Measurements from ENCODE around the gene KRTAP5-11. TPM values are rescaled to one million over a fixed set of nuclear protein-coding genes. Genes with fewer than 3 reads are reported as not detected.
"Not testable (repeated sequence)": the region's sequence is repeated elsewhere in the genome, so short reads cannot be mapped to it uniquely, and the experiment has no call there.

KRTAP5-11 gene
- total and polyA plus RNA-seq, 2 donors (not counting 3 experiments of a cell fraction or from before 2014, with no cell fraction given), result not detected

DNA sequence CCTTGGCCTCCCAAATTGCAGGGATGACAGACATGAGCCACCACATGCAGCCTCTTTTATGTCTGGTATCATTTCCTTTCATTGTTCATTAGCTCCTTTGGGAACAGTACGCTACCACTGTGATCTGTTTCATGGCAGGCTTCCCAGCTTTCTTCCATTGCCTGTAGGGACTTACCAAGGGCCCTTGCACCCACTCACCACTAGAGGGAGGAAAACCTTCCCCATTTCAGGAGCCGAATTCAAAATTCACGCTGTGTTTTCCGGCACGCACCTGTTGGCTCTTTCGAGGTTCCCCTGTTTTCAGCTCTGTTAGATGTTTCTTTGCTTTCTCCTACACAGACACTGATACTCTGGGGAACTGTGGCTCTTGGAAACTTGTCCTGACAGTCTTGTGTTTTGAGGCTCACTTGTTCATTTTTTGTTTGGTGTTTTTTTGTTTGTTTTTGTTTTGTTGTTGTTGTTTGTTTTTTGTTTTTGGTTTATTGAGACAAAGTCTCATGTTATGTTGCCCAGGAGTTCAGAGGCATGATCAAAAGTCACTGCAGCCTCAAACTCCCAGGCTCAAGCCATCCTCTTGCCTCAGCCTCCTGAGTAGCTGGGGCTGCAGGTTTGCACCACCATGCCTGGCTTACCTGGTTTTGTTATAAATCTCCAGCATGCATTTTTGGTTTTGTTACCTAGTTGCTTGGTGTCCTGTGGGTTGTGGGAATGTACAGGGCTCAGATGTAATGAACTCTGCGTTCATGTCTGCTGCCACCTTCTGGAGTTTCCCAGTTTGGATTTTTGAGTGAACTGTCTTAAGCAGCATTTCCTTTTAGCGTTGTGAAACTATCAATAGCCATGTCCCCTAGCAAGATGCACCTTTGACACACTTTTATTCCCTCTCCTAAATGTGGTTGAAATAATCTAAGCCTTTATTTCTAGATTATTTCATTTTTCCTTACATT is 2.3 kb downstream of the KRTAP5-11 start:
- DNase-seq (ENCODE audit: low read depth, low spot score) (peak; percentile 63), FAIRE-seq (peak; percentile 91)
- H3K4me2 ChIP-seq (ENCODE audit: insufficient read depth, low read length), result no peak overlapping the region
- H3K4me3 ChIP-seq (replicated peaks in 1 of 3; ENCODE audit: insufficient read depth in 1 of 3, low read depth in 1 of 3, low read length in 3 of 3), result no peak overlapping the region
- H3K9ac ChIP-seq (replicated peaks; ENCODE audit: extremely low read depth, insufficient read depth, low read length), result no peak overlapping the region
- H3K27ac ChIP-seq (ENCODE audit: insufficient read depth, low read depth, low read length), result no peak overlapping the region
- dilution Hi-C loops (cut with MboI; ENCODE audit: extremely low pct_ligation_motif_present, low sequenced_read_pairs), result no loop called here
- H3K4me1 ChIP-seq (ENCODE audit: control insufficient read depth, extremely low read depth, insufficient read depth, low read length), result no peaks in the 10 kb centered on the region
- H3K79me2 ChIP-seq (ENCODE audit: control insufficient read depth, insufficient read depth, low read length), result no peaks in the 10 kb centered on the region
- no peaks in the 10 kb centered on the region for H3K9me3 ChIP-seq (replicated peaks; ENCODE audit: control insufficient read depth, insufficient read depth, low read length)
- H3K27me3 ChIP-seq (ENCODE audit: control insufficient read depth in 2 of 2, insufficient read depth in 2 of 2, low read length in 2 of 2), result peaks cover 0 to 2% of the 10 kb centered on the region in 2 experiments
- no TSS peak for BruUV-seq (replicated peaks)
- no peaks in the 10 kb centered on the region for H3K9me1 ChIP-seq (replicated peaks; ENCODE audit: control insufficient read depth, extremely low read depth, insufficient read depth, low read length)
- no peaks in the 10 kb centered on the region for H4K20me1 ChIP-seq (replicated peaks; ENCODE audit: control insufficient read depth, extremely low read depth, insufficient read depth, low read length)
- CTCF ChIA-PET, result interaction anchor here (0.6 to 1.4 kb wide), 19 partner anchors 9 to 1110 kb away, joined by 3 to 28 read pairs (median 5); partner anchors contain the start of genes DHCR7, KRTAP5-10 and NADSYN1
- H2AFZ ChIP-seq (ENCODE audit: low read depth, low read length), result no peak overlapping the region
- no peak for TF ChIP-seq POLR2A (IDR thresholded peaks at IDR 0.05; ENCODE audit: low read depth, low read length)
- TF ChIP-seq POLR2AphosphoS5 (IDR thresholded peaks at IDR 0.05; ENCODE audit: insufficient read depth, low read depth, low read length), result no peak
- no peak for TF ChIP-seq MYC (IDR thresholded peaks at IDR 0.05; ENCODE audit: low read depth, low read length)
- no peak for TF ChIP-seq GATA2 (IDR thresholded peaks at IDR 0.05; ENCODE audit: insufficient read depth, insufficient read length, low read depth, low read length)
- TF ChIP-seq, protein P1, sequence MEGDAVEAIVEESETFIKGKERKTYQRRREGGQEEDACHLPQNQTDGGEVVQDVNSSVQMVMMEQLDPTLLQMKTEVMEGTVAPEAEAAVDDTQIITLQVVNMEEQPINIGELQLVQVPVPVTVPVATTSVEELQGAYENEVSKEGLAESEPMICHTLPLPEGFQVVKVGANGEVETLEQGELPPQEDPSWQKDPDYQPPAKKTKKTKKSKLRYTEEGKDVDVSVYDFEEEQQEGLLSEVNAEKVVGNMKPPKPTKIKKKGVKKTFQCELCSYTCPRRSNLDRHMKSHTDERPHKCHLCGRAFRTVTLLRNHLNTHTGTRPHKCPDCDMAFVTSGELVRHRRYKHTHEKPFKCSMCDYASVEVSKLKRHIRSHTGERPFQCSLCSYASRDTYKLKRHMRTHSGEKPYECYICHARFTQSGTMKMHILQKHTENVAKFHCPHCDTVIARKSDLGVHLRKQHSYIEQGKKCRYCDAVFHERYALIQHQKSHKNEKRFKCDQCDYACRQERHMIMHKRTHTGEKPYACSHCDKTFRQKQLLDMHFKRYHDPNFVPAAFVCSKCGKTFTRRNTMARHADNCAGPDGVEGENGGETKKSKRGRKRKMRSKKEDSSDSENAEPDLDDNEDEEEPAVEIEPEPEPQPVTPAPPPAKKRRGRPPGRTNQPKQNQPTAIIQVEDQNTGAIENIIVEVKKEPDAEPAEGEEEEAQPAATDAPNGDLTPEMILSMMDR (IDR thresholded peaks at IDR 0.05; ENCODE audit: extremely low read depth in 1 of 2, insufficient read depth in 1 of 2, low read depth in 1 of 2, low read length in 2 of 2), result peak; percentile 76 to 86
- TF ChIP-seq, protein P2, sequence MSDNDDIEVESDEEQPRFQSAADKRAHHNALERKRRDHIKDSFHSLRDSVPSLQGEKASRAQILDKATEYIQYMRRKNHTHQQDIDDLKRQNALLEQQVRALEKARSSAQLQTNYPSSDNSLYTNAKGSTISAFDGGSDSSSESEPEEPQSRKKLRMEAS (IDR thresholded peaks at IDR 0.05; ENCODE audit: insufficient read depth, insufficient read length), result no peak
- no peak for TF ChIP-seq FOS (IDR thresholded peaks at IDR 0.05; ENCODE audit: borderline replicate concordance, insufficient read depth, low read length)
- no peak for TF ChIP-seq EZH2 (IDR thresholded peaks at IDR 0.05; ENCODE audit: borderline replicate concordance, low read depth, low read length, severe bottlenecking)
- POLR2A ChIA-PET, result no interaction called here
- H3K36me3 ChIP-seq (ENCODE audit: control insufficient read depth in 2 of 2, extremely low read depth in 1 of 2, insufficient read depth in 2 of 2, low read length in 2 of 2), result no peaks in the 10 kb centered on the region
- intact Hi-C loops (cut with micrococcal nuclease), result loop anchor here (10.0 kb wide), 1 partner anchor 96 kb away; no protein-coding TSS in a partner anchor

DNA sequence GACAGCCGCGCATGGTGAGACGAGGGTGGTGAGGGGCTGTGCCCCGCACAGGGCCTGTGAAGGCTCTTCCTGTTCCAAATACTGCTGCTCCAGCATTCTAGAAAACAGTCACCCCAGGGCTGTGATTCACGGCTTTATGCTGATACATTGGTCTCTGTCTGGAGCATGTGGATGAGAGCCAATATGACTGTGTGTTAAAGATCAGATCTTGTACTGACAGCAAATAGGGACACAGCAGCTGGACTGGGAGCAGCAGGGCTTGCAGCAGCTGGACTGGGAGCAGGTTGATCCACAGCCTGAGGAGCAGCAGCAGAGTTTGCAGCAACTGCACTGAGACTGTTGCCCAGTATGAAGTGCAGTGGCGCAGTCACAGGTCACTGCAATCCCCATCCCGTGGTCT is 3.2 kb downstream of the KRTAP5-11 start:
- POLR2A ChIA-PET; intact Hi-C loops (cut with micrococcal nuclease); DNase-seq (ENCODE audit: low read depth, low spot score); BruUV-seq (replicated peaks); H3K4me3 ChIP-seq (replicated peaks in 1 of 3; ENCODE audit: insufficient read depth in 1 of 3, low read depth in 1 of 3, low read length in 3 of 3); H3K4me2 ChIP-seq (ENCODE audit: insufficient read depth, low read length); H3K79me2 ChIP-seq (ENCODE audit: control insufficient read depth, insufficient read depth, low read length); dilution Hi-C loops (cut with MboI; ENCODE audit: extremely low pct_ligation_motif_present, low sequenced_read_pairs); H3K4me1 ChIP-seq (ENCODE audit: control insufficient read depth, extremely low read depth, insufficient read depth, low read length); H4K20me1 ChIP-seq (replicated peaks; ENCODE audit: control insufficient read depth, extremely low read depth, insufficient read depth, low read length); H3K27ac ChIP-seq (ENCODE audit: insufficient read depth, low read depth, low read length); H3K9me3 ChIP-seq (replicated peaks; ENCODE audit: control insufficient read depth, insufficient read depth, low read length); FAIRE-seq; H3K9me1 ChIP-seq (replicated peaks; ENCODE audit: control insufficient read depth, extremely low read depth, insufficient read depth, low read length); H2AFZ ChIP-seq (ENCODE audit: low read depth, low read length); H3K36me3 ChIP-seq (ENCODE audit: control insufficient read depth in 2 of 2, extremely low read depth in 1 of 2, insufficient read depth in 2 of 2, low read length in 2 of 2); H3K27me3 ChIP-seq (ENCODE audit: control insufficient read depth in 2 of 2, insufficient read depth in 2 of 2, low read length in 2 of 2); H3K9ac ChIP-seq (replicated peaks; ENCODE audit: extremely low read depth, insufficient read depth, low read length): not testable (repeated sequence)
- CTCF ChIA-PET, result interaction anchor here (0.6 to 1.4 kb wide), 19 partner anchors 9 to 1109 kb away, joined by 3 to 28 read pairs (median 5); partner anchors contain the start of genes DHCR7, KRTAP5-10 and NADSYN1
